ENCODE measurements around the gene MPST.
A peak's percentile ranks its signal among the peaks of the same experiment; 100 is the strongest.
"Not testable (repeated sequence)": the region's sequence is repeated elsewhere in the genome, so short reads cannot be mapped to it uniquely, and the experiment has no call there.

MPST gene

GRCh38 chr22:36989012-36989411, 30.5 kb upstream of the MPST start:
- Mint-ChIP-seq H3K9me3 (peaks cover 18% of the 10 kb centered on the region), H3K27me3 (peaks cover 29% of the 10 kb centered on the region)
- not testable (repeated sequence) for H3K4me3 Mint-ChIP-seq, H3K36me3 Mint-ChIP-seq, DNase-seq, H3K4me1 Mint-ChIP-seq, H3K27ac Mint-ChIP-seq
- CTCF ChIA-PET, result interaction anchor here (0.8 to 1.4 kb wide), 3 partner anchors 9 to 88 kb away, joined by 3 read pairs; no protein-coding TSS in a partner anchor

- Mint-ChIP-seq H3K27ac (no peak overlapping the region), H3K4me3 (no peak overlapping the region), H3K4me1 (no peaks in the 10 kb centered on the region), H3K9me3 (peaks cover 14% of the 10 kb centered on the region), H3K36me3 (peaks cover 4% of the 10 kb centered on the region), H3K27me3 (peaks cover 30% of the 10 kb centered on the region)
- CTCF ChIA-PET, result no interaction called here
- no peak for DNase-seq
These were observed 29.1 kb upstream of the MPST start for GRCh38 chr22:36990457-36990856.

GRCh38 chr22:36991206-36991605, 28.3 kb upstream of the MPST start:
- CTCF ChIA-PET, result no interaction called here
- Mint-ChIP-seq H3K4me3 (no peak overlapping the region), H3K27me3 (peaks cover 31% of the 10 kb centered on the region), H3K27ac (no peak overlapping the region), H3K36me3 (peaks cover 1% of the 10 kb centered on the region), H3K4me1 (no peaks in the 10 kb centered on the region), H3K9me3 (peaks cover 7% of the 10 kb centered on the region)
- DNase-seq, result no peak

GRCh38 chr22:36997746-36998145, 21.8 kb upstream of the MPST start:
- no peaks in the 10 kb centered on the region for H3K9me3 Mint-ChIP-seq
- H3K36me3 Mint-ChIP-seq, result no peaks in the 10 kb centered on the region
- CTCF ChIA-PET, result interaction anchor here (1.3 to 2.0 kb wide), 4 partner anchors 11 to 141 kb away, joined by 3 to 4 read pairs (median 4); no protein-coding TSS in a partner anchor
- H3K27me3 Mint-ChIP-seq, result peaks cover 48% of the 10 kb centered on the region
- no peak overlapping the region for H3K27ac Mint-ChIP-seq
- DNase-seq, result no peak
- no peaks in the 10 kb centered on the region for H3K4me1 Mint-ChIP-seq
- H3K4me3 Mint-ChIP-seq, result no peak overlapping the region

GRCh38 chr22:36998620-36999351, 20.8 kb upstream of the MPST start:
- H3K9me3 Mint-ChIP-seq, result no peaks in the 10 kb centered on the region
- peaks cover 56% of the 10 kb centered on the region for H3K27me3 Mint-ChIP-seq
- H3K4me1 Mint-ChIP-seq, result no peaks in the 10 kb centered on the region
- H3K4me3 Mint-ChIP-seq, result no peak overlapping the region
- H3K36me3 Mint-ChIP-seq, result no peaks in the 10 kb centered on the region
- no peak overlapping the region for H3K27ac Mint-ChIP-seq
- CTCF ChIA-PET, result interaction anchor here (1.2 to 2.0 kb wide), 4 partner anchors 12 to 40 kb away, joined by 3 to 4 read pairs (median 4); no protein-coding TSS in a partner anchor
- DNase-seq, result peak; percentile 20

- DNase-seq, result peak; percentile 8
- H3K36me3 Mint-ChIP-seq, result no peaks in the 10 kb centered on the region
- H3K27me3 Mint-ChIP-seq, result peaks cover 63% of the 10 kb centered on the region
- no peaks in the 10 kb centered on the region for H3K9me3 Mint-ChIP-seq
- H3K27ac Mint-ChIP-seq, result no peak overlapping the region
- H3K4me1 Mint-ChIP-seq, result no peaks in the 10 kb centered on the region
- no peak overlapping the region for H3K4me3 Mint-ChIP-seq
- CTCF ChIA-PET, result interaction anchor here (1.2 kb wide), 1 partner anchor 40 kb away, joined by 3 read pairs; no protein-coding TSS in a partner anchor
These were observed 20.1 kb upstream of the MPST start for GRCh38 chr22:36999463-36999862.

GRCh38 chr22:37000676-37001534, 18.6 kb upstream of the MPST start:
- CTCF ChIA-PET, result no interaction called here
- H3K4me1 Mint-ChIP-seq, result no peaks in the 10 kb centered on the region
- peak; percentile 14 for DNase-seq
- no peak overlapping the region for H3K4me3 Mint-ChIP-seq
- H3K27ac Mint-ChIP-seq, result no peak overlapping the region
- peaks cover 70% of the 10 kb centered on the region for H3K27me3 Mint-ChIP-seq
- no peaks in the 10 kb centered on the region for H3K9me3 Mint-ChIP-seq
- no peaks in the 10 kb centered on the region for H3K36me3 Mint-ChIP-seq

GRCh38 chr22:37001826-37002225, 17.7 kb upstream of the MPST start:
- H3K4me3 Mint-ChIP-seq, result no peak overlapping the region
- H3K9me3 Mint-ChIP-seq, result no peaks in the 10 kb centered on the region
- H3K36me3 Mint-ChIP-seq, result no peaks in the 10 kb centered on the region
- CTCF ChIA-PET, result no interaction called here
- peaks cover 76% of the 10 kb centered on the region for H3K27me3 Mint-ChIP-seq
- peak overlapping the region; percentile 66 for H3K27ac Mint-ChIP-seq
- DNase-seq, result peak; percentile 15
- no peaks in the 10 kb centered on the region for H3K4me1 Mint-ChIP-seq

GRCh38 chr22:37002633-37003032, 16.9 kb upstream of the MPST start:
- Mint-ChIP-seq H3K4me3 (no peak overlapping the region), H3K9me3 (no peaks in the 10 kb centered on the region), H3K4me1 (no peaks in the 10 kb centered on the region), H3K27me3 (peaks cover 81% of the 10 kb centered on the region), H3K27ac (no peak overlapping the region), H3K36me3 (no peaks in the 10 kb centered on the region)
- DNase-seq, result peak; percentile 16
- CTCF ChIA-PET, result no interaction called here

- Mint-ChIP-seq H3K9me3 (no peaks in the 10 kb centered on the region), H3K27me3 (peaks cover 68% of the 10 kb centered on the region), H3K36me3 (no peaks in the 10 kb centered on the region), H3K4me3 (no peak overlapping the region), H3K27ac (no peak overlapping the region), H3K4me1 (no peaks in the 10 kb centered on the region)
- peak; percentile 16 for DNase-seq
- CTCF ChIA-PET, result no interaction called here
These were observed 11.9 kb upstream of the MPST start for GRCh38 chr22:37007651-37008050.

GRCh38 chr22:37008365-37008764, 11.2 kb upstream of the MPST start:
- Mint-ChIP-seq H3K27me3 (peaks cover 64% of the 10 kb centered on the region), H3K9me3 (no peaks in the 10 kb centered on the region), H3K36me3 (no peaks in the 10 kb centered on the region), H3K4me1 (no peaks in the 10 kb centered on the region), H3K27ac (no peak overlapping the region), H3K4me3 (no peak overlapping the region)
- CTCF ChIA-PET, result interaction anchor here (0.8 kb wide), 1 partner anchor 13 kb away, joined by 3 read pairs; no protein-coding TSS in a partner anchor
- DNase-seq, result no peak

GRCh38 chr22:37009490-37009889, 10.1 kb upstream of the MPST start:
- Mint-ChIP-seq H3K27me3 (peaks cover 60% of the 10 kb centered on the region), H3K4me1 (no peaks in the 10 kb centered on the region), H3K9me3 (no peaks in the 10 kb centered on the region), H3K4me3 (no peak overlapping the region), H3K27ac (no peak overlapping the region), H3K36me3 (no peaks in the 10 kb centered on the region)
- CTCF ChIA-PET, result interaction anchor here (2.1 kb wide), 1 partner anchor 11 kb away, joined by 8 read pairs; no protein-coding TSS in a partner anchor
- no peak for DNase-seq

- CTCF ChIA-PET, result interaction anchor here (2.1 kb wide), 1 partner anchor 11 kb away, joined by 8 read pairs; no protein-coding TSS in a partner anchor
- no peak for DNase-seq
- peaks cover 60% of the 10 kb centered on the region for H3K27me3 Mint-ChIP-seq
- H3K4me1 Mint-ChIP-seq, result no peaks in the 10 kb centered on the region
- no peak overlapping the region for H3K27ac Mint-ChIP-seq
- H3K36me3 Mint-ChIP-seq, result no peaks in the 10 kb centered on the region
- no peak overlapping the region for H3K4me3 Mint-ChIP-seq
- no peaks in the 10 kb centered on the region for H3K9me3 Mint-ChIP-seq
These were observed 9.4 kb upstream of the MPST start for GRCh38 chr22:37010174-37010573.

- DNase-seq, result no peak
- Mint-ChIP-seq H3K27me3 (peaks cover 61% of the 10 kb centered on the region), H3K4me1 (no peaks in the 10 kb centered on the region), H3K27ac (no peak overlapping the region), H3K4me3 (no peak overlapping the region), H3K36me3 (no peaks in the 10 kb centered on the region), H3K9me3 (no peaks in the 10 kb centered on the region)
- CTCF ChIA-PET, result interaction anchor here (2.1 kb wide), 1 partner anchor 10 kb away, joined by 8 read pairs; no protein-coding TSS in a partner anchor
These were observed 8.6 kb upstream of the MPST start for GRCh38 chr22:37010976-37011375.

Data from activated naive CD4-positive, alpha-beta T cell treated with anti-CD3 and anti-CD28 coated beads, Interleukin-2, amount 10 ng/mL, durations not matched to agents 7 days and 5 days (primary cell).